CD4-positive, alpha-beta T cell treated with Interleukin-10 for 1 hour (primary cell): ENCODE measurements around the gene EDEM1.
"Not testable (repeated sequence)": the region's sequence is repeated elsewhere in the genome, so short reads cannot be mapped to it uniquely, and the experiment has no call there.

Source experiments
- DNase-seq: peaks from one replicate; pipeline ENCODE4 v3.0.0-alpha.2; 2020

EDEM1 gene

GRCh38 chr3:5238545-5238944 is 51.0 kb downstream of the EDEM1 start:
- no peak for DNase-seq

- no peak for DNase-seq
Observed at GRCh38 chr3:5239602-5240001, 52.1 kb downstream of the EDEM1 start.

- no peak for DNase-seq
Observed at GRCh38 chr3:5240740-5241139, 53.2 kb downstream of the EDEM1 start.

GRCh38 chr3:5242785-5243184 is 55.3 kb downstream of the EDEM1 start:
- not testable (repeated sequence) for DNase-seq

GRCh38 chr3:5245927-5246326 is 58.4 kb downstream of the EDEM1 start:
- no peak for DNase-seq

GRCh38 chr3:5248822-5249221 is 61.3 kb downstream of the EDEM1 start:
- DNase-seq: no peak

GRCh38 chr3:5250467-5251195 is 63.1 kb downstream of the EDEM1 start:
- DNase-seq: no peak

- DNase-seq: no peak
Observed at GRCh38 chr3:5251196-5251583, 63.7 kb downstream of the EDEM1 start.

- no peak for DNase-seq
Observed at GRCh38 chr3:5252131-5252530, 64.6 kb downstream of the EDEM1 start.

GRCh38 chr3:5254281-5255048 is 67.0 kb downstream of the EDEM1 start:
- no peak for DNase-seq

GRCh38 chr3:5255404-5256344 is 68.2 kb downstream of the EDEM1 start:
- no peak for DNase-seq

- no peak for DNase-seq
Observed at GRCh38 chr3:5258526-5258925, 71.0 kb downstream of the EDEM1 start.

- DNase-seq: no peak
Observed at GRCh38 chr3:5260992-5261501, 73.5 kb downstream of the EDEM1 start.

GRCh38 chr3:5262507-5262906 is 75.0 kb downstream of the EDEM1 start:
- DNase-seq: no peak

GRCh38 chr3:5264093-5264600 is 76.6 kb downstream of the EDEM1 start:
- DNase-seq: no peak

- DNase-seq: no peak
Observed at GRCh38 chr3:5264896-5265770, 77.6 kb downstream of the EDEM1 start.

- no peak for DNase-seq
Observed at GRCh38 chr3:5267252-5267651, 79.7 kb downstream of the EDEM1 start.

GRCh38 chr3:5267889-5268288 is 80.4 kb downstream of the EDEM1 start:
- DNase-seq: no peak
